ENCODE measurements around the gene KRTAP22-1. TPM values are rescaled to one million over a fixed set of nuclear protein-coding genes. Genes with fewer than 3 reads are reported as not detected.

Gene KRTAP22-1
- total and polyA plus RNA-seq, 2 experiments from 2014 or later: not detected

- TF ChIP-seq EZH2 (IDR thresholded peaks at IDR 0.05; ENCODE audit: low read depth, unreplicated experiment) (no peak), JUNB (IDR thresholded peaks at IDR 0.05; ENCODE audit: unreplicated experiment) (no peak), ZNF331 (CRISPR knock-in tag; IDR thresholded peaks at IDR 0.05; ENCODE audit: low read depth) (no peak), POLR2AphosphoS5 (IDR thresholded peaks at IDR 0.05; ENCODE audit: low read depth) (no peak), EZH2phosphoT487 (IDR thresholded peaks at IDR 0.05; ENCODE audit: unreplicated experiment) (no peak)
- TF ChIP-seq, protein P1, sequence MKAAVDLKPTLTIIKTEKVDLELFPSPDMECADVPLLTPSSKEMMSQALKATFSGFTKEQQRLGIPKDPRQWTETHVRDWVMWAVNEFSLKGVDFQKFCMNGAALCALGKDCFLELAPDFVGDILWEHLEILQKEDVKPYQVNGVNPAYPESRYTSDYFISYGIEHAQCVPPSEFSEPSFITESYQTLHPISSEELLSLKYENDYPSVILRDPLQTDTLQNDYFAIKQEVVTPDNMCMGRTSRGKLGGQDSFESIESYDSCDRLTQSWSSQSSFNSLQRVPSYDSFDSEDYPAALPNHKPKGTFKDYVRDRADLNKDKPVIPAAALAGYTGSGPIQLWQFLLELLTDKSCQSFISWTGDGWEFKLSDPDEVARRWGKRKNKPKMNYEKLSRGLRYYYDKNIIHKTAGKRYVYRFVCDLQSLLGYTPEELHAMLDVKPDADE (IDR thresholded peaks at IDR 0.05): no peak
Observed at GRCh38 chr21:30612132-30612531, 11.2 kb downstream of the KRTAP22-1 start (continued).

DNA sequence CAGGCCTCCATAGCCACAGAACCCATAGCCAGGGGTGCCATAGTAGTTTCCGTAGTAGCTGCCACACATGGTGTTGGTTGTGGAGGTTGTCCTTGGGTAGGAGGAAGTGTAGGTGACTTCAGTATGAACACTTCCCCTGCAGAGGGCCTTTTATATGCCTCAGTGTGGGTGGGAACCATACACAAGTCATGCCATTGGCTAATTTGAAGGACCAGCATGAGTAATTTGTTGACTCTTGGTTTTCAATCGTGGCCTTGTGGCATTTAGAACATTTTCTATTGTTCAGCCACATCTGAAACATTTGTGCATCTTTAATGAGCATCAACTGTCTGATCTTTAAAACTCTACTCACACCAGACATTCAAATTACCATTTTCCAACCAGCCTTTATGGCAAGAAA, 12.9 kb downstream of the KRTAP22-1 start, which contains the start of gene KRTAP6-1:
TSS of gene KRTAP6-1 (minus strand) at position 95 of the 400 bp plus-strand sequence. CDS start at position 69, 26 bp downstream.
- Mint-ChIP-seq H3K27me3 (ENCODE audit: insufficient read depth, low read depth, poor library complexity) (no peaks in the 10 kb centered on the region), H3K27ac (no peak within 1 kb of the TSS), H3K9me3 (peaks cover 7% of the 10 kb centered on the region; the same call in 2 of the 3 replicates), H3K4me3 (no peak within 1 kb of the TSS), H3K36me3 (ENCODE audit: low read depth) (no peaks in the 10 kb centered on the region), H3K4me1 (no peaks in the 10 kb centered on the region)
- Histone ChIP-seq H3K36me3 (ENCODE audit: insufficient read depth) (no peaks in the 10 kb centered on the region), H4K20me1 (replicated peaks; ENCODE audit: insufficient read depth) (no peaks in the 10 kb centered on the region), H3K79me2 (replicated peaks; ENCODE audit: insufficient read depth) (no peaks in the 10 kb centered on the region), H3F3A (replicated peaks; ENCODE audit: low read depth) (no peaks in the 10 kb centered on the region), H3K27me3 (ENCODE audit: insufficient read depth) (no peaks in the 10 kb centered on the region), H3K9me2 (ENCODE audit: insufficient read depth) (no peaks in the 10 kb centered on the region), H3K4me3 (no peak within 1 kb of the TSS), H3K4me1 (ENCODE audit: insufficient read depth) (no peaks in the 10 kb centered on the region), H3K4me2 (no peak within 1 kb of the TSS), H3K27ac (ENCODE audit: low read depth) (no peak within 1 kb of the TSS), H2AFZ (no peak within 1 kb of the TSS)
- TF ChIP-seq NANOG (IDR thresholded peaks at IDR 0.05; ENCODE audit: borderline replicate concordance): no peak
- TF ChIP-seq ZNF462 (CRISPR knock-in tag; IDR thresholded peaks at IDR 0.05): no peak
- TF ChIP-seq JUNB (IDR thresholded peaks at IDR 0.05; ENCODE audit: unreplicated experiment): no peak
- no peak for TF ChIP-seq ZNF331 (CRISPR knock-in tag; IDR thresholded peaks at IDR 0.05; ENCODE audit: low read depth)
- TF ChIP-seq, protein P2, sequence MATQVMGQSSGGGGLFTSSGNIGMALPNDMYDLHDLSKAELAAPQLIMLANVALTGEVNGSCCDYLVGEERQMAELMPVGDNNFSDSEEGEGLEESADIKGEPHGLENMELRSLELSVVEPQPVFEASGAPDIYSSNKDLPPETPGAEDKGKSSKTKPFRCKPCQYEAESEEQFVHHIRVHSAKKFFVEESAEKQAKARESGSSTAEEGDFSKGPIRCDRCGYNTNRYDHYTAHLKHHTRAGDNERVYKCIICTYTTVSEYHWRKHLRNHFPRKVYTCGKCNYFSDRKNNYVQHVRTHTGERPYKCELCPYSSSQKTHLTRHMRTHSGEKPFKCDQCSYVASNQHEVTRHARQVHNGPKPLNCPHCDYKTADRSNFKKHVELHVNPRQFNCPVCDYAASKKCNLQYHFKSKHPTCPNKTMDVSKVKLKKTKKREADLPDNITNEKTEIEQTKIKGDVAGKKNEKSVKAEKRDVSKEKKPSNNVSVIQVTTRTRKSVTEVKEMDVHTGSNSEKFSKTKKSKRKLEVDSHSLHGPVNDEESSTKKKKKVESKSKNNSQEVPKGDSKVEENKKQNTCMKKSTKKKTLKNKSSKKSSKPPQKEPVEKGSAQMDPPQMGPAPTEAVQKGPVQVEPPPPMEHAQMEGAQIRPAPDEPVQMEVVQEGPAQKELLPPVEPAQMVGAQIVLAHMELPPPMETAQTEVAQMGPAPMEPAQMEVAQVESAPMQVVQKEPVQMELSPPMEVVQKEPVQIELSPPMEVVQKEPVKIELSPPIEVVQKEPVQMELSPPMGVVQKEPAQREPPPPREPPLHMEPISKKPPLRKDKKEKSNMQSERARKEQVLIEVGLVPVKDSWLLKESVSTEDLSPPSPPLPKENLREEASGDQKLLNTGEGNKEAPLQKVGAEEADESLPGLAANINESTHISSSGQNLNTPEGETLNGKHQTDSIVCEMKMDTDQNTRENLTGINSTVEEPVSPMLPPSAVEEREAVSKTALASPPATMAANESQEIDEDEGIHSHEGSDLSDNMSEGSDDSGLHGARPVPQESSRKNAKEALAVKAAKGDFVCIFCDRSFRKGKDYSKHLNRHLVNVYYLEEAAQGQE (IDR thresholded peaks at IDR 0.05; ENCODE audit: unreplicated experiment): no peak
- no peak for ATAC-seq
- no peak for DNase-seq (ENCODE audit: low spot score)

All from GM23338 (cell line).